ENCODE data around the gene PPHLN1. TPM values are rescaled to one million over a fixed set of nuclear protein-coding genes. Genes with fewer than 3 reads are reported as not detected.
"Not testable (repeated sequence)": the region's sequence is repeated elsewhere in the genome, so short reads cannot be mapped to it uniquely, and the experiment has no call there.

Gene PPHLN1
- total RNA-seq, 2 experiments from 2014 or later = 79.9 to 81.3 TPM

DNA sequence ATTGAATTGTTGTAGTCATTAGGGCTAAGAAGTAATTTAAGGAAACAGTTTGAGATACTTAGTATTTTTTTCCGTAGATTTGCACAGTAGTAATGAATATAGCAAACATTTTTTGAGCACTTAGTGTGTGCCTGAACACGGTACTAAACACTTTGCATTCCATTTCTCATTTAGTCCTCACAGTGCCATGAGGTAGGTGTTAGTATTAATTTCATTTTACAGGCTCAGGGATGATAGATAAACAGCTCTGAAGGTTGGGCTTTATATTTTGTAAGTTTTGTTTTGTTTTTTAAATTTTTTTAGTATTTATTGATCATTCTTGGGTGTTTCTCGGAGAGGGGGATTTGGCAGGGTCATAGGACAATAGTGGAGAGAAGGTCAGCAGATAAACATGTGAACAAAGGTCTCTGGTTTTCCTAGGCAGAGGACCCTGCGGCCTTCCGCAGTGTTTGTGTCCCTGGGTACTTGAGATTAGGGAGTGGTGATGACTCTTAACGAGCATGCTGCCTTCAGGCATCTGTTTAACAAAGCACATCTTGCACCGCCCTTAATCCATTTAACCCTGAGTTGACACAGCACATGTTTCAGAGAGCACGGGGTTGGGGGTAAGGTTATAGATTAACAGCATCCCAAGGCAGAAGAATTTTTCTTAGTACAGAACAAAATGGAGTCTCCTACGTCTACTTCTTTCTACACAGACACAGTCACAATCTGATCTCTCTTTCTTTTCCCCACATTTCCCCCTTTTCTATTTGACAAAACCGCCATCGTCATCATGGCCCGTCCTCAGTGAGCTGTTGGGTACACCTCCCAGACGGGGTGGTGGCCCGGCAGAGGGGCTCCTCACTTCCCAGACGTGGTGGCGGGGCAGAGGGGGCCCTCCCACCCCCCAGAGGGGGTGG is 23.4 kb downstream of the PPHLN1 start:
- CTCF ChIA-PET = interaction anchor here (1.2 to 3.0 kb wide), 2 partner anchors 15 to 23 kb away, joined by 3 to 13 read pairs; no protein-coding TSS in a partner anchor
- POLR2A ChIA-PET; H3K9me3 Mint-ChIP-seq; intact Hi-C loops (cut with micrococcal nuclease); H3K36me3 Mint-ChIP-seq; H3K4me3 Mint-ChIP-seq; H3K27me3 Mint-ChIP-seq; H3K4me1 Mint-ChIP-seq (ENCODE audit: low read depth); DNase-seq; H3K27ac Mint-ChIP-seq: not testable (repeated sequence)

DNA sequence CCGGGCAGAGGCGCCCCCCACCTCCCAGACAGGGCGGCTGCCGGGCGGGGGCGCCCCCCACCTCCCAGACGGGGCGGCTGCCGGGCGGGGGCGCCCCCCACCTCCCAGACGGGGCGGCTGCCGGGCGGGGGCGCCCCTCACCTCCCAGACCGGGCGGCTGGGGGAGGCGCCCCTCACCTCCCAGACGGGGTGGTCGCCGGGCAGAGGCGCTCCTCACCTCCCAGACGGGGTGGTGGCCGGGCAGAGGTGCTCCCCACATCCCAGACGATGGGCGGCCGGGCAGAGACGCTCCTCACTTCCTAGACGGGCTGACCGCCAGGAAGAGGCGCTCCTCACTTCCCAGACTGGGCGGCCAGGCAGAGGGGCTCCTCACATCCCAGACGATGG is 24.0 kb downstream of the PPHLN1 start:
- POLR2A ChIA-PET; H3K9me3 Mint-ChIP-seq; DNase-seq; H3K36me3 Mint-ChIP-seq; intact Hi-C loops (cut with micrococcal nuclease); H3K27me3 Mint-ChIP-seq; H3K27ac Mint-ChIP-seq; CTCF ChIA-PET; H3K4me3 Mint-ChIP-seq; H3K4me1 Mint-ChIP-seq (ENCODE audit: low read depth): not testable (repeated sequence)

DNA sequence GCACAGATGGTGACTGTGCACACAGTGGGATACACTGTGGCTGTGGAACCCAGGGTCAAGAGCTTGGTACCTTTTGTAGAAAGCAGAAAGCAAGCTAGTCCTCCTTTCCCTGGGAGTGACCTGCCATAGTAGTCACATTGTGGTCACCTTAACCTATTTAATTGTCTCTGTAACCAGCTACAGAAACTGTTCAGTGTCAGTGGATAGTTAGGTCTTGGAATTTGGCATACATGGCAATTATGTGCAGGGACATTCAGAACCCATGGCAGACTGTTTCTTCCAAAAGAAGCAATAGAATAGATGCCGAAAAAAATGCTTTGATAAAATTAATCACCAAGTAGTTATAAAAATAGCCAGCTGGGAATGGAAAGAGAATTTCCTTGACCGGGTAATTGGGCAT is 30.4 kb downstream of the PPHLN1 start:
- Mint-ChIP-seq H3K9me3 (no peaks in the 10 kb centered on the region), H3K4me1 (ENCODE audit: low read depth) (peaks cover 20% of the 10 kb centered on the region), H3K27me3 (no peaks in the 10 kb centered on the region), H3K4me3 (no peak overlapping the region), H3K27ac (no peak overlapping the region), H3K36me3 (peaks cover 17% of the 10 kb centered on the region)
- DNase-seq = no peak
- ChIA-PET CTCF (no interaction called here), POLR2A (no interaction called here)
- intact Hi-C loops (cut with micrococcal nuclease) = no loop called here

DNA sequence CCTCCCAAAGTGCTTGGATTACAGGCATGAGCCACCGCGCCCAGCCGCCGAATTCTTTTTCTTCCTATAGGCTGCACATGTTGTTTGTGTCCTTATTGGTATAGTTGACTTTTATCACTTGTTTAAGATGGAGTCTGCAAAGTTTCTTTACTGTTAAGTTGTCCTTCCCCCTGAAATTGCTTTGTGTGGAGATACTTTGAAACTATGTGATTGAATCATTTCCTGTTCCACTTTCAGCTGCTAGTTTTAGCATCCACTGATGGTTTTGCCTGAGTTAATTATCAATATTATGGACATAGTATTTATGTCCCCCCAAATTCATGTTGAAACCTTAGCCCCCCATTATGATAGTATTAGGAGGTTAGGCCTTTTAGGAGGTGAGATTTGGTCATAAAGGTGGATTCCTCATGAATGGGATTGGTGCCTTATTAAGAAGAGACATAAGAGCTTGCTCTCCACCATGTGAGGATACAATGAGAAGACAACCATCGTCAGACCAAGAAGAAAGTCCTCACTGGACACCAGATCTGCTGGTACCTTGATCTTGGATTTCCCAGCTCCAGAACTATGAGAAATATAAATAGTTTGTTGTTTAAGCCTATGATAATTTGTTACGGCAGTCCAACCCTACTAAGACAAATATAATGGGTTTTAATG is 34.9 kb downstream of the PPHLN1 start:
- ChIA-PET CTCF (interaction anchor here (1.1 to 3.3 kb wide), 2 partner anchors 11 to 26 kb away, joined by 3 to 15 read pairs; no protein-coding TSS in a partner anchor), POLR2A (interaction anchor here (0.8 kb wide), 1 partner anchor 17 kb away, joined by 4 read pairs; no protein-coding TSS in a partner anchor)
- peak overlapping the region; percentile 50 for H3K27ac Mint-ChIP-seq
- peaks cover 28% of the 10 kb centered on the region for H3K36me3 Mint-ChIP-seq
- H3K27me3 Mint-ChIP-seq = no peaks in the 10 kb centered on the region
- no peak for DNase-seq
- no peaks in the 10 kb centered on the region for H3K9me3 Mint-ChIP-seq
- H3K4me1 Mint-ChIP-seq (ENCODE audit: low read depth) = peaks cover 38% of the 10 kb centered on the region
- no peak overlapping the region for H3K4me3 Mint-ChIP-seq
- intact Hi-C loops (cut with micrococcal nuclease) = loop anchor here (2.0 to 5.0 kb wide), 5 partner anchors 18 to 219 kb away; partner anchors contain the start of genes GXYLT1, PPHLN1, YAF2 and ZCRB1

DNA sequence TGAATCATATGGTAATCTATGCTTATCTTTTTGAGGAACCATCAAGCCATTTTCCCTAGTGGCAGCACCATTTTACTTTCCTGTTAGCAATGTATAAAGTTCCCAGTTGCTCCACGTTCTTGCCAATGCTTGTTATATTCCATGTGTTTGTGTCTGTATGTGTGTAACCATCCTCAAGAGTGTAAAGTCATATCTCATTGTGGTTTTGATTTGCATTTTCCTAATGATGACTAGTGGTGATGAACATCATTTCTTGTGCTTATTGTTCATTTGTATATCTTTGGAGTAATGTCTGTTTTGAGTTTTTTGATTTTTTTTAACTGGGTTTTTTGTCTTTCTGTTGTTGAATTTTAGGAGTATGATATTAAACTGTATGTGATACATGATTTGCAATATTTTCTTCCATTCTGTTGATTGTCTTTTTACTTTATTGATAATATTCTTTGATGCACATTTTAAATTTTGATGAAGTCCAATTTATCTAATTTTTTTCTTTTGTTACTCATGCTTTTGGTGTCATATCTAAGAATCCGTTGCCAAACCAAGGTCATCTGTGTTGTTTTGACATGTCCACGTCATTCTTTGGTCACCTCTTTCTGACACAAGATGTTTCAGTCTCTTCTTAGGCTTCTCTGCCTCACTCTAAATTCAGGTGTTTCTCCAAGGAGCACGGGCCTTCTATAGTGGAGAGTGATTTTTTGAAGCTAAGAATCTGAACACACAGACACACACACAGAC is 36.1 kb downstream of the PPHLN1 start:
- DNase-seq = no peak
- H3K36me3 Mint-ChIP-seq = peaks cover 28% of the 10 kb centered on the region
- peak overlapping the region; percentile 78 for H3K27ac Mint-ChIP-seq
- CTCF ChIA-PET = no interaction called here
- intact Hi-C loops (cut with micrococcal nuclease) = loop anchor here (2.0 to 5.0 kb wide), 5 partner anchors 19 to 220 kb away; partner anchors contain the start of genes GXYLT1, PPHLN1, YAF2 and ZCRB1
- POLR2A ChIA-PET = no interaction called here
- no peak overlapping the region for H3K4me3 Mint-ChIP-seq
- H3K4me1 Mint-ChIP-seq (ENCODE audit: low read depth) = peaks cover 36% of the 10 kb centered on the region
- H3K27me3 Mint-ChIP-seq = no peaks in the 10 kb centered on the region
- H3K9me3 Mint-ChIP-seq = no peaks in the 10 kb centered on the region

DNA sequence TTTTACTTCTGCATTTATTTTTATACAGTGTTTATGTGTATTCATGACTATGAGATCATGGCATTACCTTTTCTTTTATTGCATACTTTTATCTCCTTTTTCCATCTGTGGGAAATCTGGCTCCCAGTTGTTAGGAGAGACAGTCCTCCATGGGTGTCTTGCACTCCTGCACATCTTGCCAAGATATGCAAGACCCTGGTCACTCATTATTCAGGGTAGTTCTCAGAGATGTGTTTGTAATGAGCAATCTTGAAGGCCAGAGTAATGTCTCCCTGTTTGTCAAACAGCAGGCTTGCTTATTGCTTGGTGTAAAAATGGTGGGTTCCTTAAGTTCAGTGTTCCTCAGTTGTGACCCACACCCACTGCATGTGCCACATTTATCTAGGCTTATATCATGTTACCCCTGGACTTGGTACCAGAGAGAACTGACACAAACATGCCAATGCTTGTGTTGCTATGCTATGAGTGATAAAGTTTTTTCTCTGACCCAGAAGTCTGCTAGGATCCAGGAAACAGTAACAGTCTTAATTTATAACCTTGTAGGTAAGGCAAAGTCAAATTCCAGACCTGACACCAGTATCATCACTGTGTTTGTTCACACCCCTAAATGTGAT is 36.8 kb downstream of the PPHLN1 start:
- no peaks in the 10 kb centered on the region for H3K27me3 Mint-ChIP-seq
- intact Hi-C loops (cut with micrococcal nuclease) = loop anchor here (5.0 kb wide), 3 partner anchors 35 to 220 kb away; partner anchors contain the start of genes GXYLT1, PPHLN1, YAF2 and ZCRB1
- no peak overlapping the region for H3K27ac Mint-ChIP-seq
- H3K4me1 Mint-ChIP-seq (ENCODE audit: low read depth) = peaks cover 36% of the 10 kb centered on the region
- no peak for DNase-seq
- no peaks in the 10 kb centered on the region for H3K9me3 Mint-ChIP-seq
- no peak overlapping the region for H3K4me3 Mint-ChIP-seq
- POLR2A ChIA-PET = no interaction called here
- CTCF ChIA-PET = no interaction called here
- peaks cover 27% of the 10 kb centered on the region for H3K36me3 Mint-ChIP-seq

DNA sequence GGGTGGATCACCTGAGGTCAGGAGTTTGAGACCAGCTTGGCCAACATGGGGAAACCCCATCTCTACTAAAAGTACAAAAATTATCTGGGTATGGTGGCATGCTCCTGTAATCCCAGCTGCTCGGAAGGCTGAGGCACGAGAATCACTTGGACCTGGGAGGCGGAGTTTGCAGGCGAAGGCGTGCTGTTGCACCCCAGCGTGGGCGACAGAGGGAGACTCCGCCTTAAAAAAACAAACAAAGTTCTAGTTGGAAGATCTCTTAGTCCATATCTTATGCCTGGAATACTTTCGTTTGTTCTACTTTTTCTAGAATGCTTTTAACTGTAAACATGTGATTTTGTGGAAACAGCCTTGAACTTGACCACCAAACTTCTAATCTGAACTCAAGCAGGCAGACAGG is 38.7 kb downstream of the PPHLN1 start:
- no peak for DNase-seq
- intact Hi-C loops (cut with micrococcal nuclease) = loop anchor here (5.0 kb wide), 3 partner anchors 37 to 222 kb away; partner anchors contain the start of genes GXYLT1, PPHLN1, YAF2 and ZCRB1
- ChIA-PET CTCF (interaction anchor here (0.6 to 2.2 kb wide), 3 partner anchors 8 to 535 kb away, joined by 3 to 8 read pairs (median 5); no protein-coding TSS in a partner anchor), POLR2A (no interaction called here)
- Mint-ChIP-seq H3K36me3 (peaks cover 21% of the 10 kb centered on the region), H3K27ac (no peak overlapping the region), H3K4me1 (ENCODE audit: low read depth) (peaks cover 33% of the 10 kb centered on the region), H3K9me3 (no peaks in the 10 kb centered on the region), H3K4me3 (no peak overlapping the region), H3K27me3 (no peaks in the 10 kb centered on the region)

DNA sequence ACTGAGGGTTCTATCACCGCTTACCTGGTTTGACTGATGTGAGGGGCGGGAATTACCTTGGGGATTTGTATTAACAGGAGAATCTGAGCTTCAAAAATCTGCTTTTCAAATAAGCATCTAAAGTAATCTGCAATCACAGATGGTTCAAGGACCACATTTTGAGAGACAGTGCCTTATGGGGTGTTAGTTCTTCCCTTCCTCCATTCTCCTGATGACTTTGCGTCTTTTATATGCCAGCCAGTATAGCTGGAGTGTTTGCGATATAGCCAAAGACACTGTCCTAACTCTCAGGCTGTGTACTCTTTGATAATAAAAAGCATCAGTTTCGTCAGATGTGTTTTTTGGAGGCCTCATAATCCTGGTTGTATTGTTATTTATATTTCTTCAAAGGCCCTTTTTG is 39.5 kb downstream of the PPHLN1 start:
- CTCF ChIA-PET = interaction anchor here (1.4 to 2.2 kb wide), 2 partner anchors 7 to 10 kb away, joined by 5 to 8 read pairs; no protein-coding TSS in a partner anchor
- peaks cover 19% of the 10 kb centered on the region for H3K36me3 Mint-ChIP-seq

DNA sequence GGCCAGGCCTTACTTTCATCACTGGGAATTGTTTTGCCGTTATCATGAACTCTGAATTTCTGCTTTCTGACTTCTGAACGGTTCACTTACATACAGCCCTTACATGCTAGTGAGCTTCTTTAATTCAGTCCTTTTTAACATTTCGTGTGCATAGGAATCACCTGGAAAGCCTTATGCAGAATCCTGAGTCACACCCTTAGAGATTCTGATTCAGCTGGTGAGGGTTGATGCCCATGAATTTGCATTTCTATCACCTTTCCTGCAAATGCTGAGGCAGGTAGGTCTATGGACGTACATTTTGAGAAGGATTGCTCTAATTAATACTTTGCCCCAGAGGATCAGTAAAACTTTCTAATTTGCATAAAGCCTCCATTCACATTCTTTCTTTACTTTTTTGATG is 44.0 kb downstream of the PPHLN1 start:
- no peak overlapping the region for H3K27ac Mint-ChIP-seq
- intact Hi-C loops (cut with micrococcal nuclease) = loop anchor here (10.0 kb wide), 2 partner anchors 345 to 1105 kb away; no protein-coding TSS in a partner anchor
- no peaks in the 10 kb centered on the region for H3K27me3 Mint-ChIP-seq
- no peak overlapping the region for H3K4me3 Mint-ChIP-seq
- peaks cover 7% of the 10 kb centered on the region for H3K4me1 Mint-ChIP-seq (ENCODE audit: low read depth)
- H3K9me3 Mint-ChIP-seq = no peaks in the 10 kb centered on the region
- ChIA-PET CTCF (no interaction called here), POLR2A (no interaction called here)
- no peak for DNase-seq
- H3K36me3 Mint-ChIP-seq = no peaks in the 10 kb centered on the region

More for the DNA sequence above, 39.5 kb downstream of the PPHLN1 start:
- H3K4me3 Mint-ChIP-seq = no peak overlapping the region
- POLR2A ChIA-PET = no interaction called here
- no peak for DNase-seq
- H3K27ac Mint-ChIP-seq = no peak overlapping the region
- no peaks in the 10 kb centered on the region for H3K27me3 Mint-ChIP-seq
- intact Hi-C loops (cut with micrococcal nuclease) = no loop called here
- H3K4me1 Mint-ChIP-seq (ENCODE audit: low read depth) = peaks cover 29% of the 10 kb centered on the region
- no peaks in the 10 kb centered on the region for H3K9me3 Mint-ChIP-seq

DNA sequence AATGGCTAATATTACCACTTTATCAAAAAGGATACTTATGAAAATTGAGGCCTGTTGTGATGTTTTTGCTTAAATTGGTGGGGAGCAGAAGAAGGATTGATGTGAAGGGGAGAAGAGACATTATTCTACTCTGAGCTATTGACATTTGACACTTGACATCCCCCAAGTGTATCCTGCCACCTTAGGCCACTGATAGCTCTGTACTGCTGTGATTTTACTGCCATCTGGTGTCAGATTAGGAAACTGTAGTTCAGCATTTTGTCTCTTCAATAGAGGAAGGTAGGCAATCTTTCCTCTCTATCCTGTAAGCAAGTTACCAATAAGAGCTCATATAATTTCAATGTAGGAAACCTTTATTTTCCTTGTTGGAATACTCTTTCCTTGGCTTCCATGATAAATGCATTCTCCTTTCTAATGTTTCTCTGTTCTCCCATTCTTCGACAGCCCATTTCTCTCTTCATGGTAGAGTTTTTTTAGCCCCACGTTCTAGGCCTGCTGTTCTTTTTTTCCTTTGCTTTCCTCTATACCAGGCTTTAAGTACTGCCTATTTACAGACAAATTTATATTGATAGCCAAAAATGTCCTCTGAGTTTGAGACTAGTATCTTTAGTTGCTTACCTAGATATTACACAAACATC is 46.3 kb downstream of the PPHLN1 start:
- intact Hi-C loops (cut with micrococcal nuclease) = loop anchor here (1.0 to 10.0 kb wide), 4 partner anchors 45 to 1107 kb away; partner anchors contain the start of genes PPHLN1 and ZCRB1
- H3K4me1 Mint-ChIP-seq (ENCODE audit: low read depth) = peaks cover 7% of the 10 kb centered on the region
- ChIA-PET CTCF (interaction anchor here (0.5 to 3.0 kb wide), 39 partner anchors 8 to 689 kb away, joined by 3 to 28 read pairs (median 5); no protein-coding TSS in a partner anchor), POLR2A (interaction anchor here (0.5 to 1.2 kb wide), 2 partner anchors 32 to 73 kb away, joined by 3 to 5 read pairs; no protein-coding TSS in a partner anchor)
- DNase-seq = no peak
- H3K27me3 Mint-ChIP-seq = no peaks in the 10 kb centered on the region
- H3K36me3 Mint-ChIP-seq = peaks cover 6% of the 10 kb centered on the region
- no peaks in the 10 kb centered on the region for H3K9me3 Mint-ChIP-seq
- no peak overlapping the region for H3K4me3 Mint-ChIP-seq
- H3K27ac Mint-ChIP-seq = no peak overlapping the region

DNA sequence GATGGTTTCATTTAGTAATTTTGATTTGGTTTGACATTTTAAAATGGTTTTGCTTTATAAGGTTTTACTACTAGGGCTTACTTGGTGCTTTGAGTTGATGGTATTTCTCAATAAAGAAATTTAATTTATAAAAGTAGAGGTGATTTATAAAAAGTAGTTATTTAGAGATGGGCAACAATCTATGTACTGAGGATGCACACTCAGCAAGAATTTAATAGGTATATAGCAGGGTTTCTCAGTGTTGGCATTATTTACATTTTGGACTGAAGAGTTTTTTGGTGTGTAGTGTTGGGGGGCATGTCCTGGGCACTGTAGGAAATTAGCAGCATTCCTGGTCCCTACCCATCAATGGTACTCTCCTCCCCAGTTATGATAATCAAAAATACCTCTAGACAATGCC is 47.7 kb downstream of the PPHLN1 start:
- no peaks in the 10 kb centered on the region for H3K27me3 Mint-ChIP-seq
- no peak overlapping the region for H3K4me3 Mint-ChIP-seq
- intact Hi-C loops (cut with micrococcal nuclease) = loop anchor here (2.0 to 10.0 kb wide), 3 partner anchors 47 to 1109 kb away; partner anchors contain the start of genes PPHLN1 and ZCRB1
- POLR2A ChIA-PET = no interaction called here
- CTCF ChIA-PET = interaction anchor here (2.6 to 3.0 kb wide), 2 partner anchors 11 to 26 kb away, joined by 13 to 28 read pairs; no protein-coding TSS in a partner anchor
- H3K4me1 Mint-ChIP-seq (ENCODE audit: low read depth) = peaks cover 7% of the 10 kb centered on the region
- H3K36me3 Mint-ChIP-seq = peaks cover 9% of the 10 kb centered on the region
- no peaks in the 10 kb centered on the region for H3K9me3 Mint-ChIP-seq
- H3K27ac Mint-ChIP-seq = no peak overlapping the region
- no peak for DNase-seq
